Mesendoderm (in vitro differentiated cells): ENCODE measurements around the gene VSIG8.

Experiments
- DNase-seq: peaks from one replicate; pipeline ENCODE4 v3.0.0; 2013
- H2AK5ac ChIP-seq: 2 replicates; pipeline ENCODE4 v1.6.1; 2013; ENCODE audit warnings: low read length, inconsistent platforms
- H2BK120ac ChIP-seq: 2 replicates; pipeline ENCODE4 v1.6.1; 2013; ENCODE audit warnings: low read depth, mild to moderate bottlenecking, low read length, moderate library complexity, mixed read lengths
- H2BK15ac ChIP-seq: replicated peaks from 2 replicates; pipeline ENCODE4 v1.6.1; 2013; ENCODE audit warnings: low read depth, mild to moderate bottlenecking, moderate library complexity
- H2BK5ac ChIP-seq: 2 replicates; pipeline ENCODE4 v1.6.1; 2013; ENCODE audit warnings: low read length, inconsistent platforms
- H3K18ac ChIP-seq: 2 replicates; pipeline ENCODE4 v1.6.1; 2013; ENCODE audit warnings: mild to moderate bottlenecking, low read length, mixed read lengths
- H3K23ac ChIP-seq: one replicate; pipeline ENCODE4 v1.6.1; 2013; ENCODE audit warnings: low read length
- H3K27ac ChIP-seq: 2 replicates; pipeline ENCODE4 v1.5.1; 2013; ENCODE audit warnings: low read depth, mild to moderate bottlenecking, inconsistent platforms, low read length, moderate library complexity
- H3K27me3 ChIP-seq: 2 replicates; pipeline ENCODE4 v1.6.1; 2013; ENCODE audit warnings: low read length, control low read depth, mild to moderate bottlenecking, inconsistent platforms; ENCODE audit not compliant: insufficient read depth, poor library complexity
- H3K36me3 ChIP-seq: 2 replicates; pipeline ENCODE4 v1.6.1; 2013; ENCODE audit warnings: low read length, inconsistent platforms; ENCODE audit not compliant: control insufficient read depth, insufficient read depth
- H3K4ac ChIP-seq: one replicate; pipeline ENCODE4 v1.6.1; 2013; ENCODE audit warnings: low read depth, mild to moderate bottlenecking, low read length, moderate library complexity
- H3K4me1 ChIP-seq: 2 replicates; pipeline ENCODE4 v1.6.1; 2013; ENCODE audit warnings: low read depth, low read length, inconsistent platforms; ENCODE audit not compliant: control insufficient read depth
- H3K4me2 ChIP-seq: 2 replicates; pipeline ENCODE4 v1.6.1; 2013; ENCODE audit warnings: low read length
- H3K4me3 ChIP-seq: 2 replicates; pipeline ENCODE4 v1.5.1; 2013; ENCODE audit warnings: mild to moderate bottlenecking, low read length
- H3K56ac ChIP-seq: one replicate; pipeline ENCODE4 v1.6.1; 2013; ENCODE audit warnings: low read length
- H3K79me1 ChIP-seq: 2 replicates; pipeline ENCODE4 v1.6.1; 2013; ENCODE audit warnings: low read length, inconsistent platforms
- H3K79me2 ChIP-seq: 2 replicates; pipeline ENCODE4 v1.6.1; 2013; ENCODE audit warnings: mild to moderate bottlenecking, low read length; ENCODE audit not compliant: control insufficient read depth, insufficient read depth
- H3K9ac ChIP-seq: 2 replicates; pipeline ENCODE4 v1.6.1; 2013; ENCODE audit warnings: low read length, inconsistent platforms
- H4K5ac ChIP-seq: one replicate; pipeline ENCODE4 v1.6.1; 2013; ENCODE audit warnings: low read length
- H4K8ac ChIP-seq: one replicate; pipeline ENCODE4 v1.6.1; 2013; ENCODE audit warnings: low read depth, mild to moderate bottlenecking, control low read depth, low read length, moderate library complexity
- WGBS: extraction: QIAGEN DNeasy Blood & Tissue Kit; methylation state at CpG from one replicate; pipeline ENCODE4 v1.1.7; 2013; ENCODE audit warnings: low lambda C conversion rate, missing lambda C conversion rate; ENCODE audit not compliant: insufficient coverage; ENCODE audit errors: extremely low coverage; 5-methylcytosine and 5-hydroxymethylcytosine counted together

VSIG8 gene

DNA sequence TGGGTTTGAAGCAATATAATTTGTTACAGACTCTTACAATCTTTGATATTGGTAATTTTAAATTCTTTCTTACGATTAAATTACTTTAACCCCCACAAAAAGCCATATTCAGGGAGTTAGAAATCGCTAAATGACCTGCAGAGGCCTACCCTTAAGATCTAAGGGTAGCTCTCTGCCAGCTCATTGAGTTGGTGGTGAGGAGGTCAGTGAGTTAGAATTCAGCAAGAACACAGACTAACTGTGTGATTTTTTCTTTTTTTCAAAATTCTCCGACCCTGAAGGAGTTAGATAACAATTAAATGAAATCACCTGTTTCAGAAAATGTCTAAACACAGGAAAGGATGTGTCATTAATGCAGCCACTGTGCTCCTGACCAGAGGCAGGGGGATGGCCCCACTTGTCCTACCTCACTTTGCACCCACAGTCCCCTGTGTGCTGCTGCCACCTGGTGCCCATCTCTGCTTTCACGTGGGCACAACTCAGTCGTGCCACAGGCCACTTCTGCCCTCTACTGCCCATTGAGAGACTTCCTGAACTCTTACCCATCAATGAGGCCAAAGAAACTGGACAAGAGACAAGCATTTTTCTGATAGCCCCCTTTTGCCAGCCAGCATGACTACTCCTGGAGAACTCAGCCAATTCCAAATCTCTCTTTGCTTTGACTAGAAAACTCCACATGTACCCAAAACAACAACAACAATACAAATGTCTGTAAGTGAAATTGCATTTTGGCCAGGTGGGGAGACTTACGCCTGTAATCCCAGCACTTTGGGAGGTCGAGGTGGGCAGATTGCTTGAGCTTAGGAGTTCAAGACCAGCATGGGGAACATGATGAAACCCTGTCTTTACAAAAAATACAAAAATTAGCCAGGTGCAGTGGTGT is 29.1 kb upstream of the VSIG8 start:
- Histone ChIP-seq H4K8ac (no peak overlapping the region), H3K4me1 (peaks cover 5% of the 10 kb centered on the region), H3K79me2 (no peaks in the 10 kb centered on the region), H3K27me3 (no peaks in the 10 kb centered on the region), H3K9ac (no peak overlapping the region), H3K56ac (no peak overlapping the region), H3K4me3 (no peak overlapping the region), H2BK5ac (no peak overlapping the region), H3K4ac (no peak overlapping the region), H3K18ac (no peak overlapping the region), H2BK15ac (no peak overlapping the region), H3K79me1 (no peaks in the 10 kb centered on the region), H3K27ac (no peak overlapping the region), H3K36me3 (no peaks in the 10 kb centered on the region), H3K23ac (no peak overlapping the region), H4K5ac (no peak overlapping the region), H3K4me2 (no peak overlapping the region), H2BK120ac (no peak overlapping the region), H2AK5ac (no peak overlapping the region)
- peak; percentile 90 for DNase-seq
- no CpG with 5 or more reads among the region's 7 CpGs for WGBS

DNA sequence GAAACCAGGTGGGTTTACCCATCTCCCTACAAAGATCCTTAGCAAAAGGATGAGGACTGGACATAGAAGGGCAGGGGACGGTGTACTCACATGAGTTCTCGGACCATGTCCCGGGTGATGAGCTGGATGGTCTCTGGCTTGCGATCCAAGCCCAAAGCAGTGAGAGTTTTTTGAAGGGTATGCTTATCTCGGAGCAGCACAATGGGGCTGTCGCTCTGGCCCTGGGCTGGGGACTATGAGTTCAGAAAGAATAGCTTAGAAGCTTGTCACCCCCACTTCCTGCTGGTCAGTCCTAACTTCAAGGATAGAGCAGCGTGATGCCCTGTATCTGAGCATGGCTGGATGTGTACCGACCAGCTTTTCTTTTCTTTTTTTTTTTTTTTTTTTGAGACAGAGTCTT is 27.9 kb upstream of the VSIG8 start:
- WGBS = no CpG with 5 or more reads among the region's 8 CpGs
- no peaks in the 10 kb centered on the region for H3K79me2 ChIP-seq
- H3K9ac ChIP-seq = no peak overlapping the region
- H4K8ac ChIP-seq = no peak overlapping the region
- H3K27ac ChIP-seq = peak overlapping the region; percentile 31
- no peak for DNase-seq
- H2AK5ac ChIP-seq = peak overlapping the region; percentile 88
- peak overlapping the region; percentile 74 for H2BK5ac ChIP-seq
- H2BK120ac ChIP-seq = no peak overlapping the region
- no peak overlapping the region for H2BK15ac ChIP-seq
- peak overlapping the region; percentile 38 for H3K56ac ChIP-seq
- H3K23ac ChIP-seq = no peak overlapping the region
- H3K4me3 ChIP-seq = no peak overlapping the region
- H3K4me2 ChIP-seq = no peak overlapping the region
- H3K27me3 ChIP-seq = no peaks in the 10 kb centered on the region
- H3K36me3 ChIP-seq = no peaks in the 10 kb centered on the region
- no peak overlapping the region for H4K5ac ChIP-seq
- H3K4ac ChIP-seq = no peak overlapping the region
- H3K4me1 ChIP-seq = peaks cover 5% of the 10 kb centered on the region
- H3K18ac ChIP-seq = peak overlapping the region; percentile 11
- H3K79me1 ChIP-seq = no peaks in the 10 kb centered on the region

DNA sequence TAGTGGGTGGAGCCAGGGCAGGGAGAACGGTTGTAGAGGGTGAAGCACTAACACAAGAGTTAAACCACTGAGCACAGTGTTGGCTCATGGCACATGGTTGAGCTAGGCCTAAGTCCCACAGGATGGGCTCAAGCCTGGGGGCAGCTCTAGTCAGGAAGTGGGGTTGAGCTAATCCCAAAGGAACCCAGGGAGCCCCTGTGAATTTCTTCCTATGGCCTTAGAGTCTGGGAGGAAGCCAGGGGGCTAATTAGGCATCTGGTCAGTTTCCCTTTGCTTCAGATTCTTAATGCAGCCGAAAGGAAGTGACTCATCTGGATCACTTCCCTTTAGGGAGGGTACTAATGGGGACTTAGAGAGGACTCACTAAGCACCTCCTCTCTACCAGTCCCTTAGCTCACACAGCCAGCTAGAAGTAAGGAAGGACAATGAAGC is 27.4 kb upstream of the VSIG8 start:
- Histone ChIP-seq H3K27ac (peak overlapping the region; percentile 25), H3K4me2 (no peak overlapping the region)

DNA sequence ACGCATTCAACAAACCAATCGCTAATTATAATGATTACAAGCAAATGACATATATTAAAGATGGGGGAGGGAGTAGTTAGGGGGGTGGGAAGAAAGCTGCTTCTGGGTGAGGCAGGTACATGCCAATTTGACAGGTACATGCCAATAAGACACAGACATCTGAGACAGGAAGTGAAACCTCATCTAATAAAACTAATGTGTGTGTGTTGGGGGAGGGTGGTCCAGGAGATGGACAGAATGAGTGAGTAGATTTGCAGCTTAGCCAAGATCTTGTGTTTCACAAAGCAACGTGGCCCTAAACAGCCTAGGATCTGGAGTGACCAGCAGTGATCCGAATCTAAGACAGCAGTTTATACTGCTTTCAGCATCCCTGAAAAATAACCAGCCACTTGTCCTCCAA is 26.7 kb upstream of the VSIG8 start:
- no peaks in the 10 kb centered on the region for H3K27me3 ChIP-seq
- H3K23ac ChIP-seq = no peak overlapping the region
- peak overlapping the region; percentile 25 for H3K27ac ChIP-seq
- DNase-seq = no peak
- H3K79me2 ChIP-seq = no peaks in the 10 kb centered on the region
- H2BK5ac ChIP-seq = no peak overlapping the region
- H3K4me2 ChIP-seq = no peak overlapping the region
- no peak overlapping the region for H3K56ac ChIP-seq
- no peak overlapping the region for H4K5ac ChIP-seq
- H3K18ac ChIP-seq = no peak overlapping the region
- peaks cover 5% of the 10 kb centered on the region for H3K4me1 ChIP-seq
- H3K4me3 ChIP-seq = no peak overlapping the region
- no peak overlapping the region for H2AK5ac ChIP-seq
- no peaks in the 10 kb centered on the region for H3K79me1 ChIP-seq
- no peak overlapping the region for H4K8ac ChIP-seq
- H2BK120ac ChIP-seq = no peak overlapping the region
- WGBS = no CpG with 5 or more reads among the region's 4 CpGs
- no peaks in the 10 kb centered on the region for H3K36me3 ChIP-seq
- no peak overlapping the region for H3K9ac ChIP-seq
- H2BK15ac ChIP-seq = no peak overlapping the region
- H3K4ac ChIP-seq = no peak overlapping the region

More for the DNA sequence above, 27.4 kb upstream of the VSIG8 start:
- H2BK15ac ChIP-seq = no peak overlapping the region
- no peak overlapping the region for H4K8ac ChIP-seq
- H3K23ac ChIP-seq = no peak overlapping the region
- H3K27me3 ChIP-seq = no peaks in the 10 kb centered on the region
- H2BK5ac ChIP-seq = no peak overlapping the region
- H3K4ac ChIP-seq = no peak overlapping the region
- H3K79me2 ChIP-seq = no peaks in the 10 kb centered on the region
- no peaks in the 10 kb centered on the region for H3K79me1 ChIP-seq
- no peak overlapping the region for H2AK5ac ChIP-seq
- peak overlapping the region; percentile 26 for H3K56ac ChIP-seq
- no peak overlapping the region for H2BK120ac ChIP-seq
- H4K5ac ChIP-seq = no peak overlapping the region
- DNase-seq = peak; percentile 91
- H3K18ac ChIP-seq = peak overlapping the region; percentile 11
- no CpG with 5 or more reads among the region's 2 CpGs for WGBS
- no peaks in the 10 kb centered on the region for H3K36me3 ChIP-seq
- peaks cover 5% of the 10 kb centered on the region for H3K4me1 ChIP-seq
- H3K9ac ChIP-seq = no peak overlapping the region
- H3K4me3 ChIP-seq = no peak overlapping the region

DNA sequence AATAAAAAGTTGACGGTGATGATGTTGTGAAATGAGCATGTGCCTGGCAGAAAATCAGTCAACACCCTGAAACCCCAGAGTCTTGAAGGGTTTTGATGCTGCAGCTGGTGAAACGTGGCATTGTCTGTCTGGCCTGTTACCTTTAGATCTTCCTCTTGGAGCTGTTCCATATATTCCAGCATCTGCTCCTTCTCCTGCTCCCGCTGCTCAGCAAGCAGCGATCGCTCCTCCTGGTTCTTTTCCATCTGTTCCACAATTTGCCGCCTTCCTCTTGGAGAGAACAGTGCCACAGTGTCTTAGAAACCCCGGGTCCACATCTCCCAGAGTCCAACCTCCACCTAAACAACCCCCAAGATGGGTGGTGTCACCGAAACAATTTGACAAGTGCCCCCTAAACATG is 21.8 kb upstream of the VSIG8 start:
- H2BK15ac ChIP-seq = no peak overlapping the region
- H3K23ac ChIP-seq = no peak overlapping the region
- no peaks in the 10 kb centered on the region for H3K79me1 ChIP-seq
- H3K56ac ChIP-seq = no peak overlapping the region
- WGBS = no CpG with 5 or more reads among the region's 8 CpGs
- DNase-seq = no peak
- H2AK5ac ChIP-seq = no peak overlapping the region
- H2BK5ac ChIP-seq = no peak overlapping the region
- no peak overlapping the region for H4K8ac ChIP-seq
- H3K4me3 ChIP-seq = no peak overlapping the region
- H3K9ac ChIP-seq = no peak overlapping the region
- H3K4me1 ChIP-seq = no peaks in the 10 kb centered on the region
- H4K5ac ChIP-seq = no peak overlapping the region
- H3K18ac ChIP-seq = no peak overlapping the region
- no peaks in the 10 kb centered on the region for H3K36me3 ChIP-seq
- H3K79me2 ChIP-seq = no peaks in the 10 kb centered on the region
- no peak overlapping the region for H3K4me2 ChIP-seq
- no peak overlapping the region for H3K4ac ChIP-seq
- H3K27ac ChIP-seq = no peak overlapping the region
- H3K27me3 ChIP-seq = no peaks in the 10 kb centered on the region
- H2BK120ac ChIP-seq = no peak overlapping the region
